HEK293 (cell line): ENCODE measurements around the gene PLEKHF1.

Experiments used
- BCL11B ChIP-seq: fragments of 450-650 bp; formaldehyde crosslinking; IDR thresholded peaks from 2 replicates; pipeline ENCODE4 v1.5.1; 2016; ENCODE audit warnings: low read depth, missing biosample characterization, missing genetic modification characterization
- GLIS2 ChIP-seq: fragments of 450-650 bp; formaldehyde crosslinking; IDR thresholded peaks from 2 replicates; pipeline ENCODE4 v1.5.1; 2016; ENCODE audit warnings: missing biosample characterization, missing genetic modification characterization
- KLF16 ChIP-seq: fragments of 450-650 bp; formaldehyde crosslinking; IDR thresholded peaks from 2 replicates; pipeline ENCODE4 v1.5.1; 2017; ENCODE audit warnings: missing biosample characterization, missing genetic modification characterization
- MEIS1 ChIP-seq: sonication (generic); formaldehyde crosslinking; IDR thresholded peaks from 2 replicates; pipeline ENCODE4 v1.8.1; 2022; ENCODE audit warnings: missing genetic modification reagents, mild to moderate bottlenecking, borderline replicate concordance
- OSR2 ChIP-seq: fragments of 450-650 bp; formaldehyde crosslinking; IDR thresholded peaks from 2 replicates; pipeline ENCODE4 v1.5.1; 2016; ENCODE audit warnings: missing biosample characterization, missing genetic modification characterization
- PRDM1 ChIP-seq: fragments of 450-650 bp; formaldehyde crosslinking; IDR thresholded peaks from 2 replicates; pipeline ENCODE4; 2016; ENCODE audit warnings: missing biosample characterization, missing genetic modification characterization
- PRDM10 ChIP-seq: fragments of 450-650 bp; formaldehyde crosslinking; IDR thresholded peaks from 2 replicates; pipeline ENCODE4 v1.5.1; 2016; ENCODE audit warnings: missing biosample characterization, missing genetic modification characterization
- PRDM4 ChIP-seq: fragments of 450-650 bp; formaldehyde crosslinking; IDR thresholded peaks from 2 replicates; pipeline ENCODE4 v1.5.1; 2017; ENCODE audit warnings: missing biosample characterization, missing genetic modification characterization
- REPIN1 ChIP-seq: fragments of 450-650 bp; formaldehyde crosslinking; IDR thresholded peaks from 2 replicates; pipeline ENCODE4 v1.5.1; 2017; ENCODE audit warnings: missing biosample characterization, missing genetic modification characterization, low read depth
- SALL2 ChIP-seq: fragments of 450-650 bp; formaldehyde crosslinking; IDR thresholded peaks from 2 replicates; pipeline ENCODE4 v1.5.0; 2017; ENCODE audit warnings: missing biosample characterization, mild to moderate bottlenecking, missing genetic modification characterization, borderline replicate concordance
- YY1 ChIP-seq: fragments of 450-650 bp; formaldehyde crosslinking; IDR thresholded peaks from 2 replicates; pipeline ENCODE4 v1.5.1; 2018; ENCODE audit warnings: missing biosample characterization, missing genetic modification characterization
- ZBTB17 ChIP-seq: fragments of 450-650 bp; formaldehyde crosslinking; IDR thresholded peaks from 2 replicates; pipeline ENCODE4 v1.5.1; 2016; ENCODE audit warnings: missing biosample characterization, missing genetic modification characterization
- ZEB2 ChIP-seq: fragments of 450-650 bp; formaldehyde crosslinking; IDR thresholded peaks from 2 replicates; pipeline ENCODE4 v1.5.1; 2016; ENCODE audit warnings: missing biosample characterization, missing genetic modification characterization
- ZFP69B ChIP-seq: fragments of 450-650 bp; formaldehyde crosslinking; IDR thresholded peaks from 2 replicates; pipeline ENCODE4 v1.5.1; 2016; ENCODE audit warnings: missing biosample characterization, missing genetic modification characterization
- ZNF138 ChIP-seq: fragments of 450-650 bp; formaldehyde crosslinking; IDR thresholded peaks from 2 replicates; pipeline ENCODE4 v1.5.1; 2016; ENCODE audit warnings: missing biosample characterization, missing genetic modification characterization, borderline replicate concordance
- ZNF155 ChIP-seq: fragments of 450-650 bp; formaldehyde crosslinking; IDR thresholded peaks from 2 replicates; pipeline ENCODE4 v1.5.1; 2016; ENCODE audit warnings: missing biosample characterization, missing genetic modification characterization
- ZNF16 ChIP-seq: fragments of 450-650 bp; formaldehyde crosslinking; IDR thresholded peaks from 2 replicates; pipeline ENCODE4 v1.5.1; 2016; ENCODE audit warnings: low read depth, missing biosample characterization, missing genetic modification characterization
- ZNF169 ChIP-seq: fragments of 450-650 bp; formaldehyde crosslinking; IDR thresholded peaks from 2 replicates; pipeline ENCODE4 v1.5.1; 2016; ENCODE audit warnings: missing biosample characterization, missing genetic modification characterization
- ZNF214 ChIP-seq: fragments of 450-650 bp; formaldehyde crosslinking; IDR thresholded peaks from 2 replicates; pipeline ENCODE4 v1.5.1; 2017; ENCODE audit warnings: missing biosample characterization, mild to moderate bottlenecking, missing genetic modification characterization, borderline replicate concordance
- ZNF221 ChIP-seq: fragments of 450-650 bp; formaldehyde crosslinking; IDR thresholded peaks from 2 replicates; pipeline ENCODE4 v1.5.1; 2017; ENCODE audit warnings: missing biosample characterization, missing genetic modification characterization, borderline replicate concordance
- ZNF248 ChIP-seq: fragments of 450-650 bp; formaldehyde crosslinking; IDR thresholded peaks from 2 replicates; pipeline ENCODE4 v1.5.1; 2017; ENCODE audit warnings: missing biosample characterization, missing genetic modification characterization
- ZNF335 ChIP-seq: fragments of 450-650 bp; formaldehyde crosslinking; conservative IDR thresholded peaks from 2 replicates; pipeline ENCODE4 v1.5.1; 2016; ENCODE audit warnings: missing biosample characterization, missing genetic modification characterization
- ZNF366 ChIP-seq: fragments of 450-650 bp; formaldehyde crosslinking; conservative IDR thresholded peaks from 2 replicates; pipeline ENCODE4 v1.5.1; 2016; ENCODE audit warnings: missing biosample characterization, missing genetic modification characterization
- ZNF549 ChIP-seq: fragments of 450-650 bp; IDR thresholded peaks from 2 replicates; pipeline ENCODE4 v1.5.1; 2018; ENCODE audit warnings: missing biosample characterization, missing genetic modification characterization, mild to moderate bottlenecking, inconsistent platforms, moderate library complexity
- ZNF558 ChIP-seq: fragments of 450-650 bp; formaldehyde crosslinking; IDR thresholded peaks from 2 replicates; pipeline ENCODE4 v1.5.1; 2016; ENCODE audit warnings: missing biosample characterization, missing genetic modification characterization
- ZNF560 ChIP-seq: fragments of 450-650 bp; formaldehyde crosslinking; IDR thresholded peaks from 2 replicates; pipeline ENCODE4 v1.5.1; 2017; ENCODE audit warnings: missing biosample characterization, missing genetic modification characterization, borderline replicate concordance
- ZNF624 ChIP-seq: fragments of 450-650 bp; formaldehyde crosslinking; IDR thresholded peaks from 2 replicates; pipeline ENCODE4 v1.5.1; 2017; ENCODE audit warnings: missing biosample characterization, missing genetic modification characterization
- ZNF645 ChIP-seq: fragments of 450-650 bp; formaldehyde crosslinking; IDR thresholded peaks from 2 replicates; pipeline ENCODE4; 2016; ENCODE audit warnings: missing biosample characterization, missing genetic modification characterization
- ZNF692 ChIP-seq: fragments of 450-650 bp; formaldehyde crosslinking; IDR thresholded peaks from 2 replicates; pipeline ENCODE4 v1.5.1; 2016; ENCODE audit warnings: missing biosample characterization, missing genetic modification characterization
- ZNF747 ChIP-seq: fragments of 450-650 bp; formaldehyde crosslinking; IDR thresholded peaks from 2 replicates; pipeline ENCODE4 v1.5.1; 2016; ENCODE audit warnings: missing biosample characterization, missing genetic modification characterization
- ZNF776 ChIP-seq: fragments of 450-650 bp; formaldehyde crosslinking; IDR thresholded peaks from 2 replicates; pipeline ENCODE4 v1.5.0; 2017; ENCODE audit warnings: missing biosample characterization, missing genetic modification characterization, borderline replicate concordance
- ZNF830 ChIP-seq: fragments of 450-650 bp; IDR thresholded peaks from 2 replicates; pipeline ENCODE4 v1.5.0; 2018; ENCODE audit warnings: missing biosample characterization, missing genetic modification characterization, low read depth, mild to moderate bottlenecking, moderate library complexity
- ZSCAN23 ChIP-seq: fragments of 450-650 bp; formaldehyde crosslinking; IDR thresholded peaks from 2 replicates; pipeline ENCODE4 v1.5.1; 2016; ENCODE audit warnings: missing biosample characterization, missing genetic modification characterization

PLEKHF1 gene

GRCh38 chr19:29671393-29672160, 6.3 kb downstream of the PLEKHF1 start (continued):
- no peak for TF ChIP-seq MEIS1 (CRISPR knock-in tag)
- no peak; the same call in 1 of the 2 replicates for TF ChIP-seq GLIS2 (tag by site-specific recombination)
- TF ChIP-seq SALL2 (tag by site-specific recombination) = peak; percentile 69; the same call in 1 of the 2 replicates
- TF ChIP-seq ZBTB17 (tag by site-specific recombination) = peak; percentile 56; the same call in 1 of the 2 replicates
- no peak for TF ChIP-seq KLF16 (tag by site-specific recombination)
- TF ChIP-seq ZNF560 (tag by site-specific recombination) = no peak
- TF ChIP-seq ZNF248 (tag by site-specific recombination) = peak; percentile 86; the same call in 1 of the 2 replicates
- no peak for TF ChIP-seq ZNF335 (tag by site-specific recombination)
- peak; percentile 49; the same call in 1 of the 2 replicates for TF ChIP-seq ZNF366 (tag by site-specific recombination)
- no peak for TF ChIP-seq YY1
- no peak for TF ChIP-seq REPIN1 (tag by site-specific recombination)
- no peak for TF ChIP-seq ZNF138 (tag by site-specific recombination)
- TF ChIP-seq ZNF645 = peak; percentile 14; the same call in 1 of the 2 replicates
- peak; percentile 99 for TF ChIP-seq ZNF692 (tag by site-specific recombination)
- TF ChIP-seq BCL11B = no peak
- TF ChIP-seq ZNF830 (tag by site-specific recombination) = no peak
- peak; percentile 82; the same call in 1 of the 2 replicates for TF ChIP-seq ZNF776 (tag by site-specific recombination)
- TF ChIP-seq ZNF169 (tag by site-specific recombination) = no peak
- no peak for TF ChIP-seq ZNF16
- no peak for TF ChIP-seq ZNF747 (tag by site-specific recombination)
- TF ChIP-seq ZNF624 = no peak
- no peak for TF ChIP-seq ZNF155 (tag by site-specific recombination)
- peak; percentile 62; the same call in 1 of the 2 replicates for TF ChIP-seq OSR2 (tag by site-specific recombination)
- TF ChIP-seq ZNF558 = no peak
- peak; percentile 97 for TF ChIP-seq ZFP69B (tag by site-specific recombination)
- TF ChIP-seq ZNF214 = no peak
- TF ChIP-seq ZNF221 (tag by site-specific recombination) = no peak
- TF ChIP-seq ZEB2 (tag by site-specific recombination) = peak; percentile 45; the same call in 1 of the 2 replicates
- TF ChIP-seq PRDM1 = no peak
- no peak for TF ChIP-seq ZNF549 (tag by site-specific recombination)
- TF ChIP-seq ZSCAN23 (tag by site-specific recombination) = no peak
- TF ChIP-seq PRDM4 (tag by site-specific recombination) = no peak
- TF ChIP-seq PRDM10 (tag by site-specific recombination) = no peak
